ENCODE results near the gene PRKRA.
A peak's percentile ranks its signal among the peaks of the same experiment; 100 is the strongest.
"Not testable (repeated sequence)": the region's sequence is repeated elsewhere in the genome, so short reads cannot be mapped to it uniquely, and the experiment has no call there.

Gene PRKRA

DNA sequence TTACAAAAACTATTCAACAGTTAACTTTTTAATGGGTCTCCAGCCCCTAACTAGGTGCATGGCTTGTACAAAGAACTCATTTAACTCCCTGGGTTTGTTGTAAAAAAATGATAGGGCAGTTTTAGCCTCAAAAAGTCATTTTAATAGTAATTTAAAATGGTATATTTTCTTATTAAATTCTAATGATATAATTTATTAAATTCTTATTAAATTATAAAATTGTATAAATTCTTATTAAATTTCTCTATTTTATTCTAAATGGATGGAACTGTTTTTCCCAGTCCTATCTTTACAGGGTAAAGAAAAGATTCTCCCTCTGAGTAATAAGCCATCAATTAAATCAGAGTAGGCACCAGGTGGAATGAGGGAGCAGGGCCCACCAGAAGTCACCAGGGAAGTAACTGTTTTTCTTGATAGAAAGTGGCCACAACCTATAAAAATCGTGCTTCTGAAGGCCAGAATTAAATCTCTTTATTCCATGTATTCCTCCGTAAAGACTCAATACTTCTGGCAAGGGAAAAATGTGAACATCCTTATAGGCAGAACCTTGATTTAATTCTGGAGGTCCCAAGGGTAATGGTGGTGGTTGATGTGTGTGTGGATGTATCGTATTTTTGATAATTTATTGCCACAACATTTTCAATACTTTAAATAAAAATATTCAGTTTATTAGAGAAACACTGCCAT, 26.6 kb upstream of the PRKRA start:
- Mint-ChIP-seq H3K4me1 (ENCODE audit: low read depth) (peaks cover 38% of the 10 kb centered on the region), H3K27me3 (ENCODE audit: low read depth) (no peaks in the 10 kb centered on the region), H3K4me3 (peak overlapping the region; percentile 91), H3K27ac (peak overlapping the region; percentile 95), H3K36me3 (ENCODE audit: low read depth) (peaks cover 5% of the 10 kb centered on the region), H3K9me3 (no peaks in the 10 kb centered on the region)
- no peak for DNase-seq (ENCODE audit: low spot score)

GRCh38 chr2:178476477-178476876, 25.5 kb upstream of the PRKRA start:
- Mint-ChIP-seq H3K4me3 (no peak overlapping the region), H3K27me3 (ENCODE audit: low read depth) (no peaks in the 10 kb centered on the region), H3K4me1 (ENCODE audit: low read depth) (peaks cover 27% of the 10 kb centered on the region), H3K27ac (no peak overlapping the region), H3K9me3 (no peaks in the 10 kb centered on the region), H3K36me3 (ENCODE audit: low read depth) (peaks cover 4% of the 10 kb centered on the region)
- no peak for DNase-seq (ENCODE audit: low spot score)

GRCh38 chr2:178474560-178474959, 23.6 kb upstream of the PRKRA start:
- H3K36me3 Mint-ChIP-seq (ENCODE audit: low read depth): peaks cover 4% of the 10 kb centered on the region
- no peak for DNase-seq (ENCODE audit: low spot score)
- H3K4me1 Mint-ChIP-seq (ENCODE audit: low read depth): peaks cover 22% of the 10 kb centered on the region
- no peak overlapping the region for H3K27ac Mint-ChIP-seq
- H3K4me3 Mint-ChIP-seq: no peak overlapping the region
- H3K27me3 Mint-ChIP-seq (ENCODE audit: low read depth): no peaks in the 10 kb centered on the region
- no peaks in the 10 kb centered on the region for H3K9me3 Mint-ChIP-seq

GRCh38 chr2:178473931-178474330, 23.0 kb upstream of the PRKRA start:
- H3K9me3 Mint-ChIP-seq: no peaks in the 10 kb centered on the region
- no peaks in the 10 kb centered on the region for H3K27me3 Mint-ChIP-seq (ENCODE audit: low read depth)
- peaks cover 4% of the 10 kb centered on the region for H3K36me3 Mint-ChIP-seq (ENCODE audit: low read depth)
- no peak overlapping the region for H3K4me3 Mint-ChIP-seq
- H3K4me1 Mint-ChIP-seq (ENCODE audit: low read depth): peaks cover 16% of the 10 kb centered on the region
- no peak for DNase-seq (ENCODE audit: low spot score)
- H3K27ac Mint-ChIP-seq: no peak overlapping the region

- Mint-ChIP-seq H3K27me3 (ENCODE audit: low read depth) (no peaks in the 10 kb centered on the region), H3K4me3 (no peak overlapping the region), H3K9me3 (no peaks in the 10 kb centered on the region), H3K27ac (no peak overlapping the region), H3K4me1 (ENCODE audit: low read depth) (peaks cover 14% of the 10 kb centered on the region), H3K36me3 (ENCODE audit: low read depth) (peaks cover 4% of the 10 kb centered on the region)
- no peak for DNase-seq (ENCODE audit: low spot score)
These were observed 22.4 kb upstream of the PRKRA start for GRCh38 chr2:178473373-178473772.

DNA sequence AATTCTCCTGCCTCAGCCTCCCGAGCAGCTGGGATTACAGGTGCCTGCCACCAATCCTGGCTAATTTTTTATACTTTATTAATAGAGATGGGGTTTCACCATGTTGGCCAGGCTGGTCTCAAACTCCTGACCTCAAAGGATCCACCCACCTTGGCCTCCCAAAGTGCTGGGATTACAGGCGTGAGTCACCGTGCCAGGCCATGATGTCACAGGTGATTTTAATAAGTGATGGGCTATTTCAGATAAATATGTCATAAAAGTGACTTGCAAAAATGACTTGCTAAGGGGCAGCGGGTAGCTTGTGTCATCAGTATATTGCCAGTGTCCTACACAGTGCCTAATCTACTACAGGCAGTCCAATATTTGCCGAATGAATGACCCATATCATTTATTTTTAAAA, 20.3 kb upstream of the PRKRA start:
- not testable (repeated sequence) for H3K9me3 Mint-ChIP-seq; H3K4me3 Mint-ChIP-seq; H3K36me3 Mint-ChIP-seq (ENCODE audit: low read depth); H3K4me1 Mint-ChIP-seq (ENCODE audit: low read depth); H3K27me3 Mint-ChIP-seq (ENCODE audit: low read depth); DNase-seq (ENCODE audit: low spot score); H3K27ac Mint-ChIP-seq

GRCh38 chr2:178469219-178469849, 18.4 kb upstream of the PRKRA start:
- no peaks in the 10 kb centered on the region for H3K4me1 Mint-ChIP-seq (ENCODE audit: low read depth)
- H3K27me3 Mint-ChIP-seq (ENCODE audit: low read depth): no peaks in the 10 kb centered on the region
- no peak for DNase-seq (ENCODE audit: low spot score)
- H3K36me3 Mint-ChIP-seq (ENCODE audit: low read depth): peaks cover 4% of the 10 kb centered on the region
- H3K9me3 Mint-ChIP-seq: no peaks in the 10 kb centered on the region
- H3K4me3 Mint-ChIP-seq: no peak overlapping the region
- no peak overlapping the region for H3K27ac Mint-ChIP-seq

GRCh38 chr2:178457390-178457886, 6.5 kb upstream of the PRKRA start:
- no peak overlapping the region for H3K27ac Mint-ChIP-seq
- no peak overlapping the region for H3K4me3 Mint-ChIP-seq
- no peaks in the 10 kb centered on the region for H3K9me3 Mint-ChIP-seq
- H3K27me3 Mint-ChIP-seq (ENCODE audit: low read depth): peaks cover 4% of the 10 kb centered on the region
- no peaks in the 10 kb centered on the region for H3K4me1 Mint-ChIP-seq (ENCODE audit: low read depth)
- DNase-seq (ENCODE audit: low spot score): no peak
- H3K36me3 Mint-ChIP-seq (ENCODE audit: low read depth): no peaks in the 10 kb centered on the region

DNA sequence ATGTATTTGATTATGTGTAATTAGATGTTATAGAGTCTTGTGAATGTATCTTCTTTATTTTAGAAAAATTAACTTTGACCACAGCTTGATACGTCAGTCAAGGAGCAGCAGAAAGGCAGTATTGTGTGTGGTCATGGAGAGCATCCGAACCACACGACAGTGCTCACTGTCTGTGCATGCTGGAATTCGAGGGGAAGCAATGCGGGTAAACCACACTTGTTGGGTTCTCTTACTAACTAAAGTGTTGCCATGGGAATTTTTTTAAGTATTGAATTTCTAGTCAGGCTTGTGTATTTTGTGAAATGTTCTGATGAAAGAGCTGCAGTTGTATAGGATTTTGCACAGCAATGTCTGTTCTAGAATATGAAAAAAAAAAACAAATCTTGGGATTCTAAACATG, 5.0 kb upstream of the PRKRA start:
- DNase-seq (ENCODE audit: low spot score): no peak
- H3K27ac Mint-ChIP-seq: no peak overlapping the region
- no peaks in the 10 kb centered on the region for H3K9me3 Mint-ChIP-seq
- H3K4me1 Mint-ChIP-seq (ENCODE audit: low read depth): peaks cover 5% of the 10 kb centered on the region
- peaks cover 4% of the 10 kb centered on the region for H3K27me3 Mint-ChIP-seq (ENCODE audit: low read depth)
- no peak overlapping the region for H3K4me3 Mint-ChIP-seq
- H3K36me3 Mint-ChIP-seq (ENCODE audit: low read depth): no peaks in the 10 kb centered on the region

- peaks cover 25% of the 10 kb centered on the region for H3K4me1 Mint-ChIP-seq (ENCODE audit: low read depth)
- H3K9me3 Mint-ChIP-seq: no peaks in the 10 kb centered on the region
- peaks cover 12% of the 10 kb centered on the region for H3K36me3 Mint-ChIP-seq (ENCODE audit: low read depth)
- H3K4me3 Mint-ChIP-seq: no peak overlapping the region
- DNase-seq (ENCODE audit: low spot score): no peak
- no peak overlapping the region for H3K27ac Mint-ChIP-seq
- H3K27me3 Mint-ChIP-seq (ENCODE audit: low read depth): peaks cover 4% of the 10 kb centered on the region
These were observed 1.9 kb upstream of the PRKRA start for GRCh38 chr2:178452870-178453269.

DNA sequence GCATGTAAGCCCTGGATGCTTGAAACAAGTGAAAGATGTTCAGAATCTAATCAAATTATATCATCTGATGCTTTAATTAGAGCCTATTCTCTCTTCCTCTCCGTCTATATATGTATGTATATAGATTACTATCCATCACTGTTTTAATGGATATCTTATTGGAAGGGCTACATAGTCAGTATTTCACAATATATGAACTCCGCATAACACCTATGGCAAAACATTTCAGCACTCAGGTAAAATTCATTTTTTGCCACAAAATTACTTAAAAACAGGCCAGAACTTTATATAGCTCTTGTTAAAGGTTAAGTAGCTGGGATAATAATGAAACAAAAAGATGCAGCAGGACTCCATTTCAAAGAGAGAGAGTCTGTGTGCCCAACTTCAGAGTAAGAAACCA, 1.4 kb upstream of the PRKRA start:
- DNase-seq (ENCODE audit: low spot score): no peak
- peaks cover 15% of the 10 kb centered on the region for H3K36me3 Mint-ChIP-seq (ENCODE audit: low read depth)
- H3K27ac Mint-ChIP-seq: no peak overlapping the region

GRCh38 chr2:178450524-178450773, 526 bp downstream of the PRKRA start:
- no peaks in the 10 kb centered on the region for H3K9me3 Mint-ChIP-seq
- H3K36me3 Mint-ChIP-seq (ENCODE audit: low read depth): peaks cover 24% of the 10 kb centered on the region
- peak overlapping the region; percentile 92 for H3K27ac Mint-ChIP-seq
- no peak for DNase-seq (ENCODE audit: low spot score)
- peaks cover 26% of the 10 kb centered on the region for H3K4me1 Mint-ChIP-seq (ENCODE audit: low read depth)
- H3K4me3 Mint-ChIP-seq: peak overlapping the region; percentile 84
- H3K27me3 Mint-ChIP-seq (ENCODE audit: low read depth): peaks cover 4% of the 10 kb centered on the region

More for the DNA sequence above, 1.4 kb upstream of the PRKRA start:
- H3K4me3 Mint-ChIP-seq: peak overlapping the region; percentile 46
- peaks cover 4% of the 10 kb centered on the region for H3K27me3 Mint-ChIP-seq (ENCODE audit: low read depth)
- no peaks in the 10 kb centered on the region for H3K9me3 Mint-ChIP-seq
- peaks cover 26% of the 10 kb centered on the region for H3K4me1 Mint-ChIP-seq (ENCODE audit: low read depth)

GRCh38 chr2:178449700-178450523, 1.1 kb downstream of the PRKRA start:
- Mint-ChIP-seq H3K27ac (peak overlapping the region; percentile 92), H3K4me3 (peak overlapping the region; percentile 84), H3K9me3 (no peaks in the 10 kb centered on the region), H3K4me1 (ENCODE audit: low read depth) (peaks cover 27% of the 10 kb centered on the region), H3K27me3 (ENCODE audit: low read depth) (peaks cover 4% of the 10 kb centered on the region), H3K36me3 (ENCODE audit: low read depth) (peaks cover 29% of the 10 kb centered on the region)
- no peak for DNase-seq (ENCODE audit: low spot score)

DNA sequence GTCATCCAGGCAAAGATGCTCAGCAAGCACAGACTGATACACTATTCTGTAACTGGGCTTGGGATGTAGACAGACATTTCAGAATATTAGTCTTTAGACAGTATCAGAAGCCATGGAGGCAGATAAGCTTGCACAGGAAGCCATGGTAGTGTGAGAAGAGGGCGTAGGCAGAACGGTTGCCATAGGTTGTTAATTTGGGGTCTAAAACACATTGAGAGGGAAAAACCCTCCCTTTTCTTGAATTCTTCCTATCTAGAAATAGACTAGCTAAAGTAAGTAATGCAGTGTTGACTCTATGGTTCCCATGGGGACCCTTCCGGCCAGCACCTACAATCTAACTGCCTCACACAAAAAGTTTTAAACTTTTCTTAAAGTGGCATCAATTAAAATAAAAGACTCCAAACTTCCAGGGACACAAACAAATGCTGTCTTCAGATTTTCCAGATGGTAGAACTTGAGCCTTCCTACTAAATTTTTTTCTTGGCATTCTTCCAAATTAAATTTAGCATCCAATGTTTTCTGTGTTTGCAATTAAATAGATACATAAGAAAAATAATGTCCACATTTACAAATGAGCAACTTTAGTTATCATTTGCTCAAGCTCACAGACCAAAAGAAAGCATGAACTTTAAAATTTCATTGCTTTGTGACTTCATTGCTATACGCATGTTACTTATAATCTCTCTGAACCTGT, 1.9 kb downstream of the PRKRA start:
- peaks cover 2% of the 10 kb centered on the region for H3K27me3 Mint-ChIP-seq (ENCODE audit: low read depth)
- H3K27ac Mint-ChIP-seq: peak overlapping the region; percentile 60
- H3K9me3 Mint-ChIP-seq: no peaks in the 10 kb centered on the region
- DNase-seq (ENCODE audit: low spot score): no peak
- peaks cover 34% of the 10 kb centered on the region for H3K36me3 Mint-ChIP-seq (ENCODE audit: low read depth)
- H3K4me3 Mint-ChIP-seq: peak overlapping the region; percentile 84
- H3K4me1 Mint-ChIP-seq (ENCODE audit: low read depth): peaks cover 28% of the 10 kb centered on the region
